Mesodermal cell (in vitro differentiated cells): Measurements from ENCODE around the gene THBS4.
"Not testable (repeated sequence)": the region's sequence is repeated elsewhere in the genome, so short reads cannot be mapped to it uniquely, and the experiment has no call there.

Source experiments
- H3K27ac ChIP-seq: 2 replicates; pipeline ENCODE4 v1.7.0; 2013; ENCODE audit warnings: mild to moderate bottlenecking, low read depth, low read length, moderate library complexity; ENCODE audit not compliant: severe bottlenecking
- H3K36me3 ChIP-seq: 2 replicates; pipeline ENCODE4 v1.7.1; 2013; ENCODE audit warnings: mild to moderate bottlenecking, low read length, moderate library complexity; ENCODE audit not compliant: control insufficient read depth, insufficient read depth
- H3K4me1 ChIP-seq: one replicate; pipeline ENCODE4 v1.7.1; 2013; ENCODE audit warnings: mild to moderate bottlenecking, low read length; ENCODE audit not compliant: insufficient read depth, control insufficient read depth, poor library complexity, severe bottlenecking
- H3K4me3 ChIP-seq: 2 replicates; pipeline ENCODE4 v1.7.0; 2013; ENCODE audit warnings: low read length, control low read depth, mild to moderate bottlenecking; ENCODE audit not compliant: insufficient read depth, poor library complexity, severe bottlenecking; ENCODE audit errors: extremely low read depth
- H3K9me3 ChIP-seq: 2 replicates; pipeline ENCODE4 v1.7.1; 2013; ENCODE audit warnings: mild to moderate bottlenecking, low read length, moderate library complexity; ENCODE audit not compliant: control insufficient read depth
- WGBS, 2 experiments: methylation state at CpG; one replicate each; pipeline ENCODE4 v1.1.5; 2013; ENCODE audit warnings: missing lambda C conversion rate in 2 of 2; ENCODE audit not compliant: insufficient coverage in 2 of 2; 5-methylcytosine and 5-hydroxymethylcytosine counted together

THBS4 gene

GRCh38 chr5:80077051-80077714 lies 42.0 kb downstream of the THBS4 start:
- no peak overlapping the region for H3K27ac ChIP-seq
- peaks cover 17% of the 10 kb centered on the region for H3K4me1 ChIP-seq
- no peaks in the 10 kb centered on the region for H3K9me3 ChIP-seq
- 90 to 100% methylated on average over 1 to 2 of the region's 3 CpGs for WGBS, 2 experiments
- H3K36me3 ChIP-seq: no peaks in the 10 kb centered on the region
- no peak overlapping the region for H3K4me3 ChIP-seq

DNA sequence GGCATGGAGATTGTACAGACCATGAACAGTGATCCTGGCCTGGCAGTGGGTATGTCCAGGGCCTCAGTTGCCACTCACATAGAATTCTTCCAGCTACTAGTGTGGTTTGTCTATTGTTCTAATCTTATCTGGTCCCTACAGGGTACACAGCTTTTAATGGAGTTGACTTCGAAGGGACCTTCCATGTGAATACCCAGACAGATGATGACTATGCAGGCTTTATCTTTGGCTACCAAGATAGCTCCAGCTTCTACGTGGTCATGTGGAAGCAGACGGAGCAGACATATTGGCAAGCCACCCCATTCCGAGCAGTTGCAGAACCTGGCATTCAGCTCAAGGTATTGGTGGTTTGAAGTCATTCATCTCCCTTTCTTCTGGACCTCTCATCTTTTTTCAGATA lies 43.8 kb downstream of the THBS4 start:
- no peak overlapping the region for H3K4me3 ChIP-seq
- peaks cover 11% of the 10 kb centered on the region for H3K4me1 ChIP-seq
- H3K27ac ChIP-seq: no peak overlapping the region
- no peaks in the 10 kb centered on the region for H3K9me3 ChIP-seq
- 94 to 98% methylated on average over 3 to 4 of the region's 4 CpGs for WGBS, 2 experiments
- H3K36me3 ChIP-seq: no peaks in the 10 kb centered on the region

- WGBS, 2 experiments: 95 to 96% methylated on average over 15 of the region's 15 CpGs
- H3K4me1 ChIP-seq: no peaks in the 10 kb centered on the region
- H3K4me3 ChIP-seq: no peak overlapping the region
- no peak overlapping the region for H3K27ac ChIP-seq
- no peaks in the 10 kb centered on the region for H3K9me3 ChIP-seq
- no peaks in the 10 kb centered on the region for H3K36me3 ChIP-seq
These were observed 47.1 kb downstream of the THBS4 start for GRCh38 chr5:80082281-80082680.

- H3K27ac ChIP-seq: no peak overlapping the region
- no peaks in the 10 kb centered on the region for H3K9me3 ChIP-seq
- H3K36me3 ChIP-seq: no peaks in the 10 kb centered on the region
- no peaks in the 10 kb centered on the region for H3K4me1 ChIP-seq
- 13 to 16% methylated on average over 15 to 16 of the region's 16 CpGs for WGBS, 2 experiments
- H3K4me3 ChIP-seq: no peak overlapping the region
These were observed 47.6 kb downstream of the THBS4 start for GRCh38 chr5:80082731-80083100.

DNA sequence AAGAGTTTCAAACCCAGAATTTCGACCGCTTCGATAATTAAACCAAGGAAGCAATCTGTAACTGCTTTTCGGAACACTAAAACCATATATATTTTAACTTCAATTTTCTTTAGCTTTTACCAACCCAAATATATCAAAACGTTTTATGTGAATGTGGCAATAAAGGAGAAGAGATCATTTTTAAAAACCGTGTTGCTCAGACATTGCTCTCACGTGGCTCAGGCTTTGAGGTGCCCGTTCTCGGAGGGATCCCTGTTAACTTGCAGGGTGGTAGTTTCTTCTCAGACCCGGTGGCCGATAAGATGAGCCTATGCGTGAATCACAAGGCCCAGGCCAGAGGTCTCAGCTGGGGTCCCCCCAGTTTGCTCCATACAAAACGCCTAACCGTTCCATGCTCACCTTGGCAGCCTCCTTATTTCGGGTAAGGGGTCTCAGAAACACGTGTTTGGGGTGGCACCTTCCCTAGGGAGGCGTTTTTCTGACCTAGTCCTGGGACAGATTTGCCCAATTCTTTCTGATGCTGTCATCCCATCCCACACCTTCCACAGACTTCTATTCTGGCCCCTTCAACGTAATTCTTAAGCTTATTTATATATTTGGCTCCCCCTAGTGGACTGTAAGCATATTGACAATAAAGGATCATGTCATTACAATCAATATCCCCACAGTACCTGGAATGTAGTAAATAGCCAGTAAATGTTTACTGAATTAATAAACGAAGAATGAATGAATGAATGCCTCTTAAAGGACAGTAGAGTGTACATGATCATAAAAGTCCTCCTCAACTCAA lies 48.1 kb downstream of the THBS4 start:
- no peaks in the 10 kb centered on the region for H3K36me3 ChIP-seq
- no peak overlapping the region for H3K4me3 ChIP-seq
- H3K4me1 ChIP-seq: no peaks in the 10 kb centered on the region
- no peaks in the 10 kb centered on the region for H3K9me3 ChIP-seq
- no peak overlapping the region for H3K27ac ChIP-seq
- 67 to 69% methylated on average over 15 of the region's 19 CpGs for WGBS, 2 experiments

- Histone ChIP-seq H3K27ac (no peak overlapping the region), H3K36me3 (no peaks in the 10 kb centered on the region), H3K4me3 (no peak overlapping the region), H3K9me3 (no peaks in the 10 kb centered on the region), H3K4me1 (peaks cover 11% of the 10 kb centered on the region)
- WGBS, 2 experiments: 80 to 96% methylated on average over 1 to 2 of the region's 5 CpGs
These were observed 55.7 kb downstream of the THBS4 start for GRCh38 chr5:80090884-80091166.

- H3K36me3 ChIP-seq, H3K27ac ChIP-seq, H3K9me3 ChIP-seq, H3K4me3 ChIP-seq: not testable (repeated sequence)
- WGBS, 2 experiments: 7 to 18% methylated on average over 8 of the region's 15 CpGs
- H3K4me1 ChIP-seq: peaks cover 11% of the 10 kb centered on the region
These were observed 56.6 kb downstream of the THBS4 start for GRCh38 chr5:80091792-80092192.

DNA sequence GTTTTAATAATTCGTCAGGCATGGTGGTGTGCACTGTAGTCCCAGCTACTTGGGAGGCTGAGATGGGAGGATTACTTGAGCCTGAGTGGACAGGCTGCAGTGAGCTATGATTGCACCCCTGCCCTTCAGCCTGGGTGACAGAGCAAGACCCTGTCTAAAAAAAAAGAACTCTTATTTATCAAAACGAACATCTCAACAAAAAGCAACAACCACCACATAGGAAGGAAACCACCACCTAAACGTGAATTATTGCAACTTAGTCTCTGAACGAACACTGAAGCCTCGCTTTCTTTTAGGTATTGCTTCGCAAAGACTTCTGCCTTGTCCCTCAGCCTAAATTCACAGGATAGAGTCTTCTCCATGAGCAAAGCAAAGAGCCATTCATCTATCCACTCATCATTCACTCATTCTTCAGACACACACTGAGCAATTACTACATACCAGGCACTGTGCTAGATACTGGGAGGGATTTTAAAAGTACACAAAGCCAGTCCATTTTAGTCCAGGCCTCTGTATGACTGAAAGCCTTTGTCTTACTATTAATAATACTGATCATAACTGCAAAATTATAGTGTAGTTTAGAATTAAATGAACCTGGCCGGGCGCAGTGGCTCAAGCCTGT lies 57.4 kb downstream of the THBS4 start:
- 90 to 91% methylated on average over 6 to 7 of the region's 8 CpGs for WGBS, 2 experiments
- peaks cover 17% of the 10 kb centered on the region for H3K4me1 ChIP-seq
- H3K36me3 ChIP-seq: no peaks in the 10 kb centered on the region
- no peaks in the 10 kb centered on the region for H3K9me3 ChIP-seq
- no peak overlapping the region for H3K4me3 ChIP-seq
- no peak overlapping the region for H3K27ac ChIP-seq

DNA sequence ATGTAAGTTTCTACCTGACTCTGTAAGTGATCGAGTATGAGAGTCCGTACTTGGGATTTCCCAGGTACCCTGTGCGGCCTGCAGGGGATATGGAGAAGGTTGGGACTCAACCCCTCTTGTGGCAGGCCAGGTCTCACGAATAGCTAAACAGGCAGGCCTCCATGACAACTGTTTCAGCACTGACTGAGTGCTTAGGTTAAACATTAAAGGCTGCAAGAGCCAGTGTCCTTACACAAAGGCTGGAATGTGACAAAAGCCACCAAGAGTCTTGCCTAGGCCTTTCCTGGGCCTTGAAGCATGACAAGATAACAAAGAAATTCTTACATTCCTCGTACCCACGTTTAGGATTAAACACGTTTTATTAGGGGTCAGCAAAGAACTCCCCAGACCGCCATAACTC lies 58.6 kb downstream of the THBS4 start:
- Histone ChIP-seq H3K4me1 (peaks cover 17% of the 10 kb centered on the region), H3K36me3 (no peaks in the 10 kb centered on the region), H3K27ac (peak overlapping the region; percentile 62), H3K9me3 (no peaks in the 10 kb centered on the region), H3K4me3 (no peak overlapping the region)
- WGBS, 2 experiments: 65 to 75% methylated on average over 5 to 8 of the region's 8 CpGs

GRCh38 chr5:80094236-80094738 lies 59.1 kb downstream of the THBS4 start:
- Histone ChIP-seq H3K27ac (peak overlapping the region; percentile 62), H3K4me1 (peaks cover 17% of the 10 kb centered on the region), H3K9me3 (no peaks in the 10 kb centered on the region), H3K36me3 (no peaks in the 10 kb centered on the region), H3K4me3 (no peak overlapping the region)
- 90 to 100% methylated on average over 2 to 4 of the region's 5 CpGs for WGBS, 2 experiments

DNA sequence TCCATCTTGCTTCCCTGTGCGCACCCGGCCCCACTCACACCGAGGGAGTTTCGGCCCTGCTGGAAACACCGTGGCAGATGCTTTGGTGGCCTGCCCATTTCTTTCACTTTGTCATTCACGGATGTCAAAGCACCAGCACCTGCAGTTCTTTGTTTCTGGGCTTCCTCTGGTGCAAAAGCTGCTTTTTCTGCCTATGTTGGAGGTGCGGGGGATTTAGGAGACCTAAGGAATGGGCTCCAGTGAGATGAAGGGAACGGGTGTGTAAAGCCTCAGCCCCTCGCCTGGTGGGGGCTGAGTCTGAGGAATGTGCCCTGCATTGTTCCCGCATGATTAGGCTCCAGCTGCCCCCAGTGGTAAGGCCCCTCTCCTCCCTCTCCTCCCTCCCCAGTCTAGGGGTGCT lies 62.3 kb downstream of the THBS4 start:
- 56 to 61% methylated on average over 6 to 10 of the region's 10 CpGs for WGBS, 2 experiments

More for the DNA sequence above, 62.3 kb downstream of the THBS4 start:
- H3K9me3 ChIP-seq: no peaks in the 10 kb centered on the region
- H3K4me1 ChIP-seq: peaks cover 17% of the 10 kb centered on the region
- H3K4me3 ChIP-seq: no peak overlapping the region
- H3K27ac ChIP-seq: no peak overlapping the region
- H3K36me3 ChIP-seq: no peaks in the 10 kb centered on the region
